Epithelial cell of proximal tubule (primary cell): ENCODE measurements around the gene KCNQ1. TPM values are rescaled to one million over a fixed set of nuclear protein-coding genes. Genes with fewer than 3 reads are reported as not detected.

ENCODE experiments used
- DNase-seq: peaks from one replicate; pipeline ENCODE4 v3.0.0-alpha.2; 2011; ENCODE audit warnings: low read depth
- H3K4me3 ChIP-seq: 2 replicates; pipeline ENCODE4 v1.5.1; 2011; ENCODE audit warnings: low read depth, mild to moderate bottlenecking, low read length
- CTCF ChIP-seq: conservative IDR thresholded peaks from 2 replicates; pipeline ENCODE4 v1.5.1; 2012; ENCODE audit warnings: low read depth, mild to moderate bottlenecking, low read length
- total RNA-seq: library from RNA; depleted of rRNA; stranded (reverse); fragments of >200 nt; gene quantifications from 2 replicates; pipeline ENCODE4 v1.2.3, GENCODE V29; 2015

KCNQ1 gene
- total RNA-seq, 1 donor from 2014 or later = 0.46 TPM

GRCh38 chr11:2643746-2644145 lies 198.9 kb downstream of the KCNQ1 start:
- no peak overlapping the region for H3K4me3 ChIP-seq
- TF ChIP-seq CTCF = no peak
- no peak for DNase-seq

GRCh38 chr11:2644844-2645778 lies 200.3 kb downstream of the KCNQ1 start:
- H3K4me3 ChIP-seq = no peak overlapping the region
- no peak for DNase-seq
- no peak for TF ChIP-seq CTCF

- DNase-seq = no peak
- TF ChIP-seq CTCF = no peak
- no peak overlapping the region for H3K4me3 ChIP-seq
Observed at GRCh38 chr11:2645779-2646118, 200.9 kb downstream of the KCNQ1 start.

- H3K4me3 ChIP-seq = no peak overlapping the region
- DNase-seq = no peak
Observed at GRCh38 chr11:2647167-2647566, 202.4 kb downstream of the KCNQ1 start.

GRCh38 chr11:2647953-2648352 lies 203.1 kb downstream of the KCNQ1 start:
- no peak overlapping the region for H3K4me3 ChIP-seq
- DNase-seq = no peak
- TF ChIP-seq CTCF = no peak

More at GRCh38 chr11:2647167-2647566, 202.4 kb downstream of the KCNQ1 start:
- TF ChIP-seq CTCF = no peak

GRCh38 chr11:2649400-2649799 lies 204.6 kb downstream of the KCNQ1 start:
- no peak for DNase-seq
- TF ChIP-seq CTCF = no peak
- no peak overlapping the region for H3K4me3 ChIP-seq

- DNase-seq = no peak
- no peak overlapping the region for H3K4me3 ChIP-seq
- TF ChIP-seq CTCF = no peak
Observed at GRCh38 chr11:2649848-2650247, 205.0 kb downstream of the KCNQ1 start.
